PC-3 (cell line): ENCODE measurements around the gene SCGB1D4. TPM values are rescaled to one million over a fixed set of nuclear protein-coding genes. Genes with fewer than 3 reads are reported as not detected.

Source experiments
- ATAC-seq: fragments of 200-7000 bp; cut with Tn5 transposase; 2 replicates; pipeline ENCODE4 v1.9.1; 2020; ENCODE audit warnings: mild to moderate bottlenecking, moderate library complexity
- BruUV-seq: library from RNA; stranded (reverse); fragments of 400-500 nt; replicated peaks from 2 replicates; lab custom pipeline; 2021; lab: Mats Ljungman, UMichigan
- CTCF ChIA-PET: fragments of 300-600 bp; sonication (Branson Sonifier 250); formaldehyde crosslinking; loops from one replicate; lab custom pipeline; 2022; ENCODE audit warnings: antibody characterized with exemption; lab: Charles Lee
- POLR2A ChIA-PET: fragments of 300-600 bp; sonication (Branson Sonifier 250); formaldehyde crosslinking; loops from one replicate; lab custom pipeline; 2022; ENCODE audit warnings: antibody characterized with exemption; ENCODE audit not compliant: unreplicated experiment; lab: Charles Lee
- DNase-seq: peaks from one replicate; pipeline ENCODE4 v3.0.0-alpha.2; 2015
- H2AFZ ChIP-seq: fragments of 300-600 bp; sonication (generic); 2 replicates; pipeline ENCODE4 v1.6.0; 2016; ENCODE audit warnings: antibody characterized with exemption, low read length
- H3F3A ChIP-seq: fragments of 300-600 bp; sonication (generic); one replicate; pipeline ENCODE4 v1.6.0; 2017; ENCODE audit warnings: antibody characterized with exemption, low read length, control low read depth, mild to moderate bottlenecking; ENCODE audit not compliant: unreplicated experiment
- H3K27ac ChIP-seq: fragments of 300-600 bp; sonication (generic); 2 replicates; pipeline ENCODE4 v1.5.1; 2016; ENCODE audit warnings: mild to moderate bottlenecking, low read length
- H3K27me3 ChIP-seq: fragments of 300-600 bp; sonication (generic); 2 replicates; pipeline ENCODE4 v1.6.1; 2016; ENCODE audit warnings: low read length, mixed read lengths
- H3K36me3 ChIP-seq: fragments of 300-600 bp; sonication (generic); 2 replicates; pipeline ENCODE4 v1.6.1; 2016; ENCODE audit warnings: low read depth, mixed run types, low read length, mixed read lengths
- H3K4me1 ChIP-seq: fragments of 300-600 bp; sonication (generic); 2 replicates; pipeline ENCODE4 v1.5.1; 2016; ENCODE audit warnings: low read length; ENCODE audit not compliant: insufficient read depth
- H3K4me2 ChIP-seq: fragments of 300-600 bp; sonication (generic); 2 replicates; pipeline ENCODE4 v1.6.0; 2016; ENCODE audit warnings: low read length
- H3K4me3 ChIP-seq: fragments of 300-600 bp; sonication (generic); 2 replicates; pipeline ENCODE4 v1.5.1; 2016; ENCODE audit warnings: mild to moderate bottlenecking, low read length, mixed read lengths
- H3K79me2 ChIP-seq: fragments of 300-600 bp; sonication (generic); 2 replicates; pipeline ENCODE4 v1.6.1; 2017; ENCODE audit warnings: low read length, mixed read lengths
- H3K9ac ChIP-seq: fragments of 300-600 bp; sonication (generic); 2 replicates; pipeline ENCODE4 v1.6.0; 2016; ENCODE audit warnings: mild to moderate bottlenecking, low read length
- H3K9me2 ChIP-seq: fragments of 300-600 bp; sonication (generic); replicated peaks from 2 replicates; pipeline ENCODE4 v1.6.1; 2016; ENCODE audit warnings: mixed run types, low read length, mixed read lengths
- H3K9me3 ChIP-seq: fragments of 300-600 bp; sonication (generic); 2 replicates; pipeline ENCODE4 v1.6.1; 2016; ENCODE audit warnings: low read length, mixed read lengths
- H4K20me1 ChIP-seq: fragments of 300-600 bp; sonication (generic); 2 replicates; pipeline ENCODE4 v1.6.1; 2016; ENCODE audit warnings: low read length, mixed read lengths
- CTCF ChIP-seq: fragments of 300-600 bp; sonication (generic); conservative IDR thresholded peaks from 2 replicates; pipeline ENCODE4 v1.5.1; 2017; ENCODE audit warnings: antibody characterized with exemption, low read depth, mild to moderate bottlenecking, low read length
- EZH2 ChIP-seq: fragments of 300-600 bp; sonication (generic); IDR thresholded peaks from one replicate; pipeline ENCODE4 v1.6.1; 2017; ENCODE audit warnings: antibody characterized with exemption, mild to moderate bottlenecking, low read length; ENCODE audit not compliant: unreplicated experiment
- EZH2phosphoT487 ChIP-seq: fragments of 300-600 bp; sonication (generic); IDR thresholded peaks from 2 replicates; pipeline ENCODE4 v1.6.1; 2018; ENCODE audit warnings: mild to moderate bottlenecking, antibody characterized with exemption, low read length, borderline replicate concordance
- intact Hi-C: fragments of 100-400 bp; cut with micrococcal nuclease; formaldehyde crosslinking; loops from 2 replicates; pipeline ENCODE4 v1.9.0; 2023
- total RNA-seq: library from RNA; depleted of rRNA; stranded (reverse); fragments of >200 nt; gene quantifications from 2 replicates; pipeline ENCODE4 v1.2.3, GENCODE V29; 2014

The SCGB1D4 gene
- total RNA-seq, 1 experiment from 2014 or later, result not detected

GRCh38 chr11:62307950-62308349, 9.1 kb upstream of the SCGB1D4 start:
- no peaks in the 10 kb centered on the region for H3K4me1 ChIP-seq
- no peaks in the 10 kb centered on the region for H3K79me2 ChIP-seq
- no peak overlapping the region for H3K4me2 ChIP-seq
- ChIA-PET POLR2A (no interaction called here), CTCF (no interaction called here)
- no peaks in the 10 kb centered on the region for H3K9me2 ChIP-seq
- TF ChIP-seq CTCF (no peak), EZH2 (no peak), EZH2phosphoT487 (no peak)
- no peaks in the 10 kb centered on the region for H3F3A ChIP-seq
- H3K9me3 ChIP-seq, result no peaks in the 10 kb centered on the region
- no peak overlapping the region for H3K9ac ChIP-seq
- DNase-seq, result no peak
- H3K27me3 ChIP-seq, result peaks cover 49% of the 10 kb centered on the region
- no TSS peak for BruUV-seq
- H3K36me3 ChIP-seq, result no peaks in the 10 kb centered on the region
- no peak for ATAC-seq
- intact Hi-C loops, result no loop called here
- no peaks in the 10 kb centered on the region for H4K20me1 ChIP-seq
- H2AFZ ChIP-seq, result no peak overlapping the region
- no peak overlapping the region for H3K27ac ChIP-seq
- no peak overlapping the region for H3K4me3 ChIP-seq

DNA sequence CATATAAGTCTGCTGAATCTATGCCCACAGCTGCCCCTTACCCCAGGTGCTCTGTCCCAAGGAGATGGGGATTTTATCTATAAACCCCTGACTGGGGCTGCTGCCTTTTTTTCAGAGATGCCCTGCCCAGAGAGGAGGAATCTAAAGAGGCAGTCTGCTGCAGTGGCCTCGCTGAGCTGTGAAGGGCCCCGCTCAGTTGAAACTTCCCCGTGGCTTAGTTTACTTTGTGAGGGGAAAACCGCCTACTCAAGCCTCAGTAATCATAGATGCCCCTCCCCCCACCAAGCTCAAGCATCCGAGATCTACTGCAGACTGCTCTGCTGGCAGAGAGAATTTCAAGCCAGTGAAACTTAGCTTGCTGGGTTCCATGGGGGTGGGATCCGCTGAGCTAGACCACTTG, 7.4 kb upstream of the SCGB1D4 start:
- intact Hi-C loops, result no loop called here
- Histone ChIP-seq H3F3A (no peaks in the 10 kb centered on the region), H3K4me3 (no peak overlapping the region), H4K20me1 (no peaks in the 10 kb centered on the region), H3K4me1 (no peaks in the 10 kb centered on the region), H3K36me3 (no peaks in the 10 kb centered on the region), H3K27me3 (peaks cover 63% of the 10 kb centered on the region), H3K9me2 (no peaks in the 10 kb centered on the region), H3K9ac (no peak overlapping the region), H3K4me2 (no peak overlapping the region), H3K27ac (no peak overlapping the region), H3K79me2 (no peaks in the 10 kb centered on the region), H3K9me3 (no peaks in the 10 kb centered on the region), H2AFZ (no peak overlapping the region)
- ChIA-PET POLR2A (no interaction called here), CTCF (no interaction called here)
- BruUV-seq, result no TSS peak
- TF ChIP-seq CTCF, result no peak
- TF ChIP-seq EZH2, result no peak
- TF ChIP-seq EZH2phosphoT487, result no peak
- DNase-seq, result no peak
- no peak for ATAC-seq

DNA sequence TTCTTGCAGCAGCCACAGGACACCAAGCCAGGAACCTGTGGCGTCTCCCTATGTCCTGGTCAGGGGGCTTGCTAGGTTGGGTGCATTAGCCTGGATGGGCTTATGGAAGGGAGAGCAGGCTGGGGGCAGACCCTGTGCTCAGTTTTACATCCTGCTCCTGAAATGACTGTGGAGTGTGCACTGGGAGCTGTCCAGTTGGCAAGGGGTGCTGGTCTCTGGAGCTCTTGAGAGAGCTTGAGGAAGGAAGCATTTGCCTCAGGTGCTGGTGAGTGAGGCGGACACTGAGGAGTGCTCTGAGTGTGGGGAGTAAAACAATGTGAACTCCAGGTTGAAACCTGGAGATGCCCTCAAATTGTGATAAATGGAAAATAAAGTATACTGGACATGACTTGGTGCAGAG, 3.4 kb downstream of the SCGB1D4 start:
- TF ChIP-seq CTCF, result no peak
- no peak for TF ChIP-seq EZH2
- CTCF ChIA-PET, result no interaction called here
- intact Hi-C loops, result no loop called here

More for the DNA sequence above, 3.4 kb downstream of the SCGB1D4 start:
- POLR2A ChIA-PET, result no interaction called here
- Histone ChIP-seq H3K27me3 (peaks cover 30% of the 10 kb centered on the region), H3K36me3 (no peaks in the 10 kb centered on the region), H3K4me2 (no peak overlapping the region), H3K79me2 (no peaks in the 10 kb centered on the region), H3K4me3 (no peak overlapping the region), H2AFZ (no peak overlapping the region), H3K9ac (no peak overlapping the region), H3K9me3 (no peaks in the 10 kb centered on the region), H4K20me1 (no peaks in the 10 kb centered on the region), H3K27ac (no peak overlapping the region), H3F3A (no peaks in the 10 kb centered on the region), H3K4me1 (no peaks in the 10 kb centered on the region), H3K9me2 (no peaks in the 10 kb centered on the region)
- ATAC-seq, result peak; percentile 67
- BruUV-seq, result no TSS peak
- DNase-seq, result peak; percentile 59
